Stimulated activated memory B cell treated with anti-CD40 and anti-IgM and Interleukin-4, amounts not matched to agents 10 μg/mL and 1 μg/mL and 100 μg/mL, for 72 hours (primary cell): Measurements from ENCODE around the gene LRCH1.

Experiments used
- ATAC-seq: fragments of 150-1000 bp; cut with Tn5 transposase; 2 replicates; pipeline ENCODE4 v1.10.0; 2021
- H3K27ac Mint-ChIP-seq: one replicate; pipeline ENCODE4 v1.8.0; 2022; ENCODE audit warnings: mild to moderate bottlenecking, mixed read lengths
- H3K27me3 Mint-ChIP-seq: one replicate; pipeline ENCODE4 v1.8.0; 2022; ENCODE audit warnings: mixed read lengths
- H3K36me3 Mint-ChIP-seq: one replicate; pipeline ENCODE4 v1.8.0; 2022; ENCODE audit warnings: mixed read lengths
- H3K4me1 Mint-ChIP-seq: one replicate; pipeline ENCODE4 v1.8.0; 2022; ENCODE audit warnings: mixed read lengths
- H3K4me3 Mint-ChIP-seq: one replicate; pipeline ENCODE4 v1.8.0; 2022; ENCODE audit warnings: mild to moderate bottlenecking, moderate library complexity, mixed read lengths
- H3K9me3 Mint-ChIP-seq: one replicate; pipeline ENCODE4 v1.8.0; 2022; ENCODE audit warnings: mixed read lengths

Gene LRCH1

GRCh38 chr13:46621792-46622629 is 69.0 kb downstream of the LRCH1 start:
- peaks cover 88% of the 10 kb centered on the region for H3K4me1 Mint-ChIP-seq
- ATAC-seq: no peak
- no peak overlapping the region for H3K4me3 Mint-ChIP-seq
- peak overlapping the region; percentile 25 for H3K27ac Mint-ChIP-seq
- H3K9me3 Mint-ChIP-seq: no peaks in the 10 kb centered on the region
- H3K27me3 Mint-ChIP-seq: no peaks in the 10 kb centered on the region
- no peaks in the 10 kb centered on the region for H3K36me3 Mint-ChIP-seq

- Mint-ChIP-seq H3K27ac (peak overlapping the region; percentile 25), H3K9me3 (no peaks in the 10 kb centered on the region), H3K27me3 (no peaks in the 10 kb centered on the region), H3K4me3 (no peak overlapping the region), H3K4me1 (peaks cover 87% of the 10 kb centered on the region), H3K36me3 (no peaks in the 10 kb centered on the region)
- ATAC-seq: no peak
These were observed 69.8 kb downstream of the LRCH1 start for GRCh38 chr13:46622630-46623256.

- H3K9me3 Mint-ChIP-seq: no peaks in the 10 kb centered on the region
- ATAC-seq: peak; percentile 70
- no peaks in the 10 kb centered on the region for H3K36me3 Mint-ChIP-seq
- no peak overlapping the region for H3K4me3 Mint-ChIP-seq
- peaks cover 82% of the 10 kb centered on the region for H3K4me1 Mint-ChIP-seq
- H3K27me3 Mint-ChIP-seq: no peaks in the 10 kb centered on the region
- H3K27ac Mint-ChIP-seq: peak overlapping the region; percentile 9
These were observed 71.4 kb downstream of the LRCH1 start for GRCh38 chr13:46624353-46624752.

GRCh38 chr13:46624821-46625220 is 71.9 kb downstream of the LRCH1 start:
- no peak for ATAC-seq
- Mint-ChIP-seq H3K27ac (peak overlapping the region; percentile 9), H3K27me3 (no peaks in the 10 kb centered on the region), H3K36me3 (no peaks in the 10 kb centered on the region), H3K4me3 (no peak overlapping the region), H3K9me3 (no peaks in the 10 kb centered on the region), H3K4me1 (peaks cover 82% of the 10 kb centered on the region)

- H3K36me3 Mint-ChIP-seq: no peaks in the 10 kb centered on the region
- no peak overlapping the region for H3K4me3 Mint-ChIP-seq
- H3K27ac Mint-ChIP-seq: peak overlapping the region; percentile 6
- peaks cover 78% of the 10 kb centered on the region for H3K4me1 Mint-ChIP-seq
- no peaks in the 10 kb centered on the region for H3K27me3 Mint-ChIP-seq
- ATAC-seq: no peak
- H3K9me3 Mint-ChIP-seq: no peaks in the 10 kb centered on the region
These were observed 74.5 kb downstream of the LRCH1 start for GRCh38 chr13:46627462-46627861.

GRCh38 chr13:46628622-46629365 is 75.8 kb downstream of the LRCH1 start:
- H3K27ac Mint-ChIP-seq: peak overlapping the region; percentile 2
- H3K36me3 Mint-ChIP-seq: peaks cover 4% of the 10 kb centered on the region
- no peak overlapping the region for H3K4me3 Mint-ChIP-seq
- ATAC-seq: no peak
- peaks cover 76% of the 10 kb centered on the region for H3K4me1 Mint-ChIP-seq
- H3K9me3 Mint-ChIP-seq: no peaks in the 10 kb centered on the region
- H3K27me3 Mint-ChIP-seq: no peaks in the 10 kb centered on the region

GRCh38 chr13:46629811-46630413 is 76.9 kb downstream of the LRCH1 start:
- H3K4me1 Mint-ChIP-seq: peaks cover 77% of the 10 kb centered on the region
- H3K9me3 Mint-ChIP-seq: no peaks in the 10 kb centered on the region
- no peaks in the 10 kb centered on the region for H3K27me3 Mint-ChIP-seq
- no peak for ATAC-seq
- H3K4me3 Mint-ChIP-seq: no peak overlapping the region
- H3K36me3 Mint-ChIP-seq: peaks cover 12% of the 10 kb centered on the region
- peak overlapping the region; percentile 15 for H3K27ac Mint-ChIP-seq

GRCh38 chr13:46630431-46631178 is 77.6 kb downstream of the LRCH1 start:
- no peaks in the 10 kb centered on the region for H3K9me3 Mint-ChIP-seq
- no peak overlapping the region for H3K4me3 Mint-ChIP-seq
- ATAC-seq: no peak
- H3K27ac Mint-ChIP-seq: peak overlapping the region; percentile 15
- H3K27me3 Mint-ChIP-seq: no peaks in the 10 kb centered on the region
- peaks cover 14% of the 10 kb centered on the region for H3K36me3 Mint-ChIP-seq
- peaks cover 77% of the 10 kb centered on the region for H3K4me1 Mint-ChIP-seq

- no peaks in the 10 kb centered on the region for H3K9me3 Mint-ChIP-seq
- ATAC-seq: no peak
- H3K4me1 Mint-ChIP-seq: peaks cover 76% of the 10 kb centered on the region
- peak overlapping the region; percentile 15 for H3K27ac Mint-ChIP-seq
- H3K4me3 Mint-ChIP-seq: no peak overlapping the region
- H3K27me3 Mint-ChIP-seq: no peaks in the 10 kb centered on the region
- H3K36me3 Mint-ChIP-seq: peaks cover 18% of the 10 kb centered on the region
These were observed 78.2 kb downstream of the LRCH1 start for GRCh38 chr13:46631179-46631542.

- H3K4me1 Mint-ChIP-seq: peaks cover 79% of the 10 kb centered on the region
- H3K27ac Mint-ChIP-seq: no peak overlapping the region
- no peaks in the 10 kb centered on the region for H3K9me3 Mint-ChIP-seq
- no peaks in the 10 kb centered on the region for H3K27me3 Mint-ChIP-seq
- no peak for ATAC-seq
- no peak overlapping the region for H3K4me3 Mint-ChIP-seq
- peaks cover 28% of the 10 kb centered on the region for H3K36me3 Mint-ChIP-seq
These were observed 79.2 kb downstream of the LRCH1 start for GRCh38 chr13:46632176-46632575.

- peaks cover 32% of the 10 kb centered on the region for H3K36me3 Mint-ChIP-seq
- no peaks in the 10 kb centered on the region for H3K9me3 Mint-ChIP-seq
- no peaks in the 10 kb centered on the region for H3K27me3 Mint-ChIP-seq
- H3K4me1 Mint-ChIP-seq: peaks cover 72% of the 10 kb centered on the region
- no peak overlapping the region for H3K4me3 Mint-ChIP-seq
- ATAC-seq: no peak
- no peak overlapping the region for H3K27ac Mint-ChIP-seq
These were observed 80.4 kb downstream of the LRCH1 start for GRCh38 chr13:46633416-46633815.

GRCh38 chr13:46636451-46636850 is 83.5 kb downstream of the LRCH1 start:
- Mint-ChIP-seq H3K4me3 (no peak overlapping the region), H3K27me3 (no peaks in the 10 kb centered on the region), H3K4me1 (peaks cover 74% of the 10 kb centered on the region), H3K27ac (peak overlapping the region; percentile 30), H3K36me3 (peaks cover 32% of the 10 kb centered on the region), H3K9me3 (no peaks in the 10 kb centered on the region)
- ATAC-seq: no peak

GRCh38 chr13:46637213-46637612 is 84.2 kb downstream of the LRCH1 start:
- ATAC-seq: no peak
- Mint-ChIP-seq H3K27ac (peak overlapping the region; percentile 30), H3K36me3 (peaks cover 32% of the 10 kb centered on the region), H3K4me1 (peaks cover 78% of the 10 kb centered on the region), H3K4me3 (no peak overlapping the region), H3K9me3 (no peaks in the 10 kb centered on the region), H3K27me3 (no peaks in the 10 kb centered on the region)

GRCh38 chr13:46638262-46638661 is 85.3 kb downstream of the LRCH1 start:
- H3K27ac Mint-ChIP-seq: no peak overlapping the region
- H3K36me3 Mint-ChIP-seq: peaks cover 32% of the 10 kb centered on the region
- no peak overlapping the region for H3K4me3 Mint-ChIP-seq
- no peak for ATAC-seq
- no peaks in the 10 kb centered on the region for H3K27me3 Mint-ChIP-seq
- H3K9me3 Mint-ChIP-seq: no peaks in the 10 kb centered on the region
- peaks cover 84% of the 10 kb centered on the region for H3K4me1 Mint-ChIP-seq
